MG63 (cell line): ENCODE data around the gene PDLIM4. TPM values are rescaled to one million over a fixed set of nuclear protein-coding genes. Genes with fewer than 3 reads are reported as not detected.

Source experiments
- total RNA-seq: library from RNA; depleted of rRNA; stranded (reverse); fragments of >200 nt; shearing (Covaris generic); gene quantifications from 2 replicates; pipeline ENCODE4 v1.2.3, GENCODE V29; 2014; ENCODE audit warnings: low replicate concordance; rRNA removed

The PDLIM4 gene
- total RNA-seq, 1 experiment from 2014 or later = 130 TPM

Other genes with a start within 250 kb of the PDLIM4 start
- gene ACSL6, start 246.0 kb upstream of the PDLIM4 start, total RNA-seq = 1.1 TPM in 1 of 2 replicates, not detected in the other
- gene IL3, start 197.0 kb upstream of the PDLIM4 start, total RNA-seq = not detected in 2 replicates
- gene CSF2, start 183.9 kb upstream of the PDLIM4 start, total RNA-seq = not detected in 2 replicates
- 71.0 and 96.8 TPM in 2 replicates for gene P4HA2, start 29.8 kb upstream of the PDLIM4 start, total RNA-seq
- 0.03 and 0.35 TPM in 2 replicates for gene SLC22A4, start 36.7 kb downstream of the PDLIM4 start, total RNA-seq
- gene SLC22A5, start 112.0 kb downstream of the PDLIM4 start, total RNA-seq = 22.5 and 26.4 TPM in 2 replicates
- gene IRF1, start 233.1 kb downstream of the PDLIM4 start, total RNA-seq = 14.2 and 34.7 TPM in 2 replicates